Thyroid gland (tissue), 4 donors: Measurements from ENCODE around the gene NR6A1.

Experiments
- CTCF ChIP-seq, 6 experiments: fragments of 200-600 bp in 3 of 6; fragments of 450-650 bp in 3 of 6; sonication (generic) in 3 of 6; IDR thresholded peaks; one replicate each; pipeline ENCODE4 v1.5.1; 2016 to 2019; ENCODE audit warnings: antibody characterized with exemption in 6 of 6, mild to moderate bottlenecking in 2 of 6, inconsistent platforms in 1 of 6, moderate library complexity in 1 of 6
- POLR2A ChIP-seq, 2 donors: fragments of 450-650 bp; IDR thresholded peaks; one replicate each; pipeline ENCODE4 v1.6.1; 2017; ENCODE audit warnings: antibody characterized with exemption in 2 of 2, mild to moderate bottlenecking in 2 of 2, moderate library complexity in 1 of 2

GRCh38 chr9:124631326-124631725 lies 139.8 kb downstream of the NR6A1 start:
- TF ChIP-seq CTCF (IDR thresholded peaks at IDR 0.05): no peak
- TF ChIP-seq POLR2A (IDR thresholded peaks at IDR 0.05): no peak
